Loucy (cell line): ENCODE data around the gene MUC6.

ENCODE experiments used
- H2AFZ ChIP-seq: fragments of 200-600 bp; sonication (generic); 2 replicates; pipeline ENCODE4 v1.6.0; 2016; ENCODE audit warnings: antibody characterized with exemption, mild to moderate bottlenecking, low read length, moderate library complexity
- H3F3A ChIP-seq: fragments of 200-600 bp; 2 replicates; pipeline ENCODE4 v1.6.0; 2016; ENCODE audit warnings: antibody characterized with exemption, low read depth, mild to moderate bottlenecking
- H3K27me3 ChIP-seq: fragments of 200-600 bp; sonication (generic); 2 replicates; pipeline ENCODE4 v1.6.1; 2014; ENCODE audit warnings: low read length, mild to moderate bottlenecking; ENCODE audit not compliant: insufficient read depth, poor library complexity, severe bottlenecking
- H3K36me3 ChIP-seq: fragments of 200-600 bp; sonication (generic); 2 replicates; pipeline ENCODE4 v1.6.1; 2016; ENCODE audit warnings: low read length; ENCODE audit not compliant: insufficient read depth
- H3K4me1 ChIP-seq: fragments of 200-600 bp; sonication (generic); 2 replicates; pipeline ENCODE4 v1.5.1; 2014; ENCODE audit warnings: low read length, mild to moderate bottlenecking; ENCODE audit not compliant: insufficient read depth, poor library complexity, severe bottlenecking
- H3K4me2 ChIP-seq: fragments of 200-600 bp; sonication (generic); 2 replicates; pipeline ENCODE4 v1.6.0; 2014; ENCODE audit warnings: antibody characterized with exemption, low read length, low read depth, mild to moderate bottlenecking; ENCODE audit not compliant: poor library complexity, severe bottlenecking
- H3K4me3 ChIP-seq: fragments of 200-600 bp; sonication (generic); 2 replicates; pipeline ENCODE4 v1.5.1; 2014; ENCODE audit warnings: low read length, mild to moderate bottlenecking, mixed read lengths; ENCODE audit not compliant: poor library complexity, severe bottlenecking
- H3K79me2 ChIP-seq: fragments of 200-600 bp; sonication (generic); 2 replicates; pipeline ENCODE4 v1.6.1; 2014; ENCODE audit warnings: low read length; ENCODE audit not compliant: insufficient read depth
- H3K9ac ChIP-seq: fragments of 200-600 bp; sonication (generic); 2 replicates; pipeline ENCODE4 v1.6.0; 2014; ENCODE audit warnings: mild to moderate bottlenecking, low read depth, low read length, moderate library complexity; ENCODE audit not compliant: poor library complexity, severe bottlenecking
- H3K9me2 ChIP-seq: fragments of 200-600 bp; sonication (generic); replicated peaks from 2 replicates; pipeline ENCODE4 v1.6.1; 2016; ENCODE audit warnings: low read depth, low read length, mixed read lengths
- H3K9me3 ChIP-seq: fragments of 200-600 bp; sonication (generic); 2 replicates; pipeline ENCODE4 v1.6.1; 2014; ENCODE audit warnings: mild to moderate bottlenecking, antibody characterized with exemption, low read length, low read depth; ENCODE audit not compliant: insufficient read depth
- H4K20me1 ChIP-seq: fragments of 200-600 bp; sonication (generic); 2 replicates; pipeline ENCODE4 v1.6.0; 2014; ENCODE audit warnings: antibody characterized with exemption, low read length, mild to moderate bottlenecking; ENCODE audit not compliant: insufficient read depth, poor library complexity, severe bottlenecking
- EZH2phosphoT487 ChIP-seq: fragments of 200-600 bp; IDR thresholded peaks from 2 replicates; pipeline ENCODE4 v1.6.1; 2018; ENCODE audit warnings: antibody characterized with exemption, mild to moderate bottlenecking, moderate library complexity, borderline replicate concordance
- TF ChIP-seq, protein P1 (sequence below): fragments of 200-600 bp; sonication (generic); conservative IDR thresholded peaks from 2 replicates; pipeline ENCODE4 v1.5.1; 2014; ENCODE audit warnings: mild to moderate bottlenecking, antibody characterized with exemption, low read length

Gene MUC6

GRCh38 chr11:1029654-1030053, 6.9 kb downstream of the MUC6 start:
- Histone ChIP-seq H3F3A (no peaks in the 10 kb centered on the region), H3K9ac (no peak overlapping the region), H3K4me1 (no peaks in the 10 kb centered on the region), H3K9me3 (no peaks in the 10 kb centered on the region), H3K9me2 (no peaks in the 10 kb centered on the region), H3K79me2 (no peaks in the 10 kb centered on the region), H4K20me1 (no peaks in the 10 kb centered on the region), H3K4me2 (no peak overlapping the region), H2AFZ (no peak overlapping the region), H3K27me3 (no peaks in the 10 kb centered on the region), H3K36me3 (no peaks in the 10 kb centered on the region), H3K4me3 (no peak overlapping the region)
- TF ChIP-seq EZH2phosphoT487: no peak
- TF ChIP-seq, protein P1, sequence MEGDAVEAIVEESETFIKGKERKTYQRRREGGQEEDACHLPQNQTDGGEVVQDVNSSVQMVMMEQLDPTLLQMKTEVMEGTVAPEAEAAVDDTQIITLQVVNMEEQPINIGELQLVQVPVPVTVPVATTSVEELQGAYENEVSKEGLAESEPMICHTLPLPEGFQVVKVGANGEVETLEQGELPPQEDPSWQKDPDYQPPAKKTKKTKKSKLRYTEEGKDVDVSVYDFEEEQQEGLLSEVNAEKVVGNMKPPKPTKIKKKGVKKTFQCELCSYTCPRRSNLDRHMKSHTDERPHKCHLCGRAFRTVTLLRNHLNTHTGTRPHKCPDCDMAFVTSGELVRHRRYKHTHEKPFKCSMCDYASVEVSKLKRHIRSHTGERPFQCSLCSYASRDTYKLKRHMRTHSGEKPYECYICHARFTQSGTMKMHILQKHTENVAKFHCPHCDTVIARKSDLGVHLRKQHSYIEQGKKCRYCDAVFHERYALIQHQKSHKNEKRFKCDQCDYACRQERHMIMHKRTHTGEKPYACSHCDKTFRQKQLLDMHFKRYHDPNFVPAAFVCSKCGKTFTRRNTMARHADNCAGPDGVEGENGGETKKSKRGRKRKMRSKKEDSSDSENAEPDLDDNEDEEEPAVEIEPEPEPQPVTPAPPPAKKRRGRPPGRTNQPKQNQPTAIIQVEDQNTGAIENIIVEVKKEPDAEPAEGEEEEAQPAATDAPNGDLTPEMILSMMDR: no peak

DNA sequence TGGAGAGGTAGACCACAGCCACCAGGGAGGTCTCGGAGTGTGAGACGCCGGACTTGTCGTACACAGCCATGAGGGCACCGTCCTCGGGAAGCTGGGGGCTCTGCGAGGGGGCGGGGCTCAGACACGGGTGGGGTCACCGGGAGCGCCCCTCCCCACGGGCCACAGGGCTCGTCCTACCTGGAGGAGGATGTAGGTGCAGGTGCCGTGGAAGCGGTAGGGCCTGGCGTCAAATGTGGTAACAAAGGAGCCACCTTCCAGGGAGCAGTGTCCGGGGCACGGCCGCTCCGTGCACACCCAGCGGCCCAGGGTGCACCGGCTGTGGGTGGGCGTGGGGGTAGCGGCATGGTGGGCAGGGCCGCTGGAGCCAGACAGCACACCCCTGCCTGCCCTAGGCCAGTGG, 7.5 kb downstream of the MUC6 start:
- Histone ChIP-seq H4K20me1 (no peaks in the 10 kb centered on the region), H3K9ac (no peak overlapping the region), H2AFZ (no peak overlapping the region), H3F3A (no peaks in the 10 kb centered on the region), H3K4me2 (no peak overlapping the region), H3K27me3 (no peaks in the 10 kb centered on the region), H3K9me3 (no peaks in the 10 kb centered on the region), H3K4me1 (no peaks in the 10 kb centered on the region), H3K36me3 (no peaks in the 10 kb centered on the region), H3K9me2 (no peaks in the 10 kb centered on the region), H3K4me3 (no peak overlapping the region), H3K79me2 (no peaks in the 10 kb centered on the region)
- TF ChIP-seq, protein P1: no peak
- TF ChIP-seq EZH2phosphoT487: no peak

DNA sequence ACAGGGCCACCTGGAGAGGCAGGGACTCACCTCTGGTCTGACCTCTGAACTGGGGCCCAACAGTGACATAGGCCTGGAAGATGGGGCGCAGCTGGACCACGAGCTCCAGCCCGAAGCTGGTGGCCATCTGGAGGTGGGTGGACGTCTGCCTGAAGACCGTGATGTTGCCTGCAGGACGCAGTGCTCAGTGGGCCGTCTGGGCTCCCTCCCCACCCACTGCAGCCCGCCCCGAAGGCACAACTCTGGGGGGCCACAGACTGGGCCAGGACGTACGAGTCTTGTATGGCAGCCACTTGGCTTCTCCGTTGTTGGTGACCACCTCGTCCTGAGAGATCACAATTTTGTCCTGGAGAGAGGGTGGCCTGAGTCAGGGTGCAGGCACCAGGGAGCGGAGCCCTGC, 7.9 kb downstream of the MUC6 start:
- Histone ChIP-seq H3K4me1 (no peaks in the 10 kb centered on the region), H3K4me3 (no peak overlapping the region), H3K9me2 (no peaks in the 10 kb centered on the region), H3K36me3 (no peaks in the 10 kb centered on the region), H3K79me2 (no peaks in the 10 kb centered on the region), H2AFZ (no peak overlapping the region), H4K20me1 (no peaks in the 10 kb centered on the region), H3F3A (no peaks in the 10 kb centered on the region), H3K4me2 (no peak overlapping the region), H3K9ac (no peak overlapping the region), H3K27me3 (no peaks in the 10 kb centered on the region), H3K9me3 (no peaks in the 10 kb centered on the region)
- TF ChIP-seq EZH2phosphoT487: no peak
- TF ChIP-seq, protein P1: no peak
